ENCODE measurements around the gene MED13L. TPM values are rescaled to one million over a fixed set of nuclear protein-coding genes. Genes with fewer than 3 reads are reported as not detected.

The MED13L gene
- total and polyA plus RNA-seq, 4 donors, result 7.9 to 94.0 (median 37.7) TPM

GRCh38 chr12:116317986-116318575 is 40.6 kb upstream of the MED13L start:
- Histone ChIP-seq H3K36me3 (ENCODE audit: control insufficient read depth in 4 of 4, insufficient read depth in 3 of 4, low read depth in 1 of 4, low read length in 3 of 4) (no peaks in the 10 kb centered on the region), H3K27ac (ENCODE audit: low read depth in 1 of 2, low read length in 2 of 2) (no peak overlapping the region), H3K9me3 (ENCODE audit: control insufficient read depth in 4 of 4, low read length in 3 of 4) (no peaks in the 10 kb centered on the region), H3K9ac (ENCODE audit: low read depth in 1 of 2, low read length in 2 of 2) (no peak overlapping the region), H3K4me3 (ENCODE audit: low read depth in 1 of 3, low read length in 3 of 3) (no peak overlapping the region), H3K27me3 (ENCODE audit: control insufficient read depth in 4 of 4, insufficient read depth in 4 of 4, low read length in 3 of 4) (no peaks in the 10 kb centered on the region), H3K4me1 (ENCODE audit: control insufficient read depth in 4 of 4, insufficient read depth in 4 of 4, low read length in 3 of 4) (peaks cover 0 to 11% (median 7%) of the 10 kb centered on the region in 4 donors)
- WGBS, result 90% methylated on average over 23 of the region's 23 CpGs
- TF ChIP-seq EGR1 (IDR thresholded peaks at IDR 0.05; ENCODE audit: low read depth in 2 of 2) (no peak), RXRA (IDR thresholded peaks at IDR 0.05) (no peak), RAD21 (IDR thresholded peaks at IDR 0.05) (no peak), HNF4G (IDR thresholded peaks at IDR 0.05) (no peak), JUND (IDR thresholded peaks at IDR 0.05) (no peak), ZBTB33 (IDR thresholded peaks at IDR 0.05) (no peak), SP1 (IDR thresholded peaks at IDR 0.05) (no peak), FOXA1 (IDR thresholded peaks at IDR 0.05) (no peak), GABPA (IDR thresholded peaks at IDR 0.05 in 1 of 2, conservative IDR thresholded peaks at IDR 0.05 in 1 of 2) (no peak), NR2F2 (IDR thresholded peaks at IDR 0.05) (no peak), FOXA2 (IDR thresholded peaks at IDR 0.05) (no peak), REST (IDR thresholded peaks at IDR 0.05) (no peak), ATF3 (IDR thresholded peaks at IDR 0.05) (no peak), HNF4A (conservative IDR thresholded peaks at IDR 0.05) (no peak), MAX (IDR thresholded peaks at IDR 0.05) (no peak)
- no peak for DNase-seq (ENCODE audit: low spot score)

- Histone ChIP-seq H3K4me3 (ENCODE audit: low read depth in 1 of 3, low read length in 3 of 3) (no peak overlapping the region), H3K36me3 (ENCODE audit: control insufficient read depth in 4 of 4, insufficient read depth in 3 of 4, low read depth in 1 of 4, low read length in 3 of 4) (no peaks in the 10 kb centered on the region), H3K4me1 (ENCODE audit: control insufficient read depth in 4 of 4, insufficient read depth in 4 of 4, low read length in 3 of 4) (peaks cover 0 to 11% (median 7%) of the 10 kb centered on the region in 4 donors), H3K27me3 (ENCODE audit: control insufficient read depth in 4 of 4, insufficient read depth in 4 of 4, low read length in 3 of 4) (no peaks in the 10 kb centered on the region), H3K9me3 (ENCODE audit: control insufficient read depth in 4 of 4, low read length in 3 of 4) (no peaks in the 10 kb centered on the region), H3K9ac (ENCODE audit: low read depth in 1 of 2, low read length in 2 of 2) (no peak overlapping the region), H3K27ac (ENCODE audit: low read depth in 1 of 2, low read length in 2 of 2) (no peak overlapping the region)
- DNase-seq (ENCODE audit: low spot score), result no peak
- WGBS, result 96% methylated on average over 4 of the region's 4 CpGs
- no peak for TF ChIP-seq YY1 (IDR thresholded peaks at IDR 0.05)
- no peak for TF ChIP-seq HNF4G (IDR thresholded peaks at IDR 0.05)
- no peak for TF ChIP-seq JUND (IDR thresholded peaks at IDR 0.05)
- no peak for TF ChIP-seq SP1 (IDR thresholded peaks at IDR 0.05)
- TF ChIP-seq ATF3 (IDR thresholded peaks at IDR 0.05), result no peak
- no peak for TF ChIP-seq ZBTB33 (IDR thresholded peaks at IDR 0.05)
- TF ChIP-seq TAF1 (conservative IDR thresholded peaks at IDR 0.05), result no peak
- no peak for TF ChIP-seq RXRA (IDR thresholded peaks at IDR 0.05)
- no peak for TF ChIP-seq HNF4A (conservative IDR thresholded peaks at IDR 0.05)
- no peak for TF ChIP-seq MAX (IDR thresholded peaks at IDR 0.05)
- no peak for TF ChIP-seq EGR1 (IDR thresholded peaks at IDR 0.05; ENCODE audit: low read depth in 2 of 2)
- no peak for TF ChIP-seq NR2F2 (IDR thresholded peaks at IDR 0.05)
- TF ChIP-seq RAD21 (IDR thresholded peaks at IDR 0.05), result no peak
- TF ChIP-seq REST (IDR thresholded peaks at IDR 0.05), result no peak
- TF ChIP-seq GABPA (IDR thresholded peaks at IDR 0.05 in 1 of 2, conservative IDR thresholded peaks at IDR 0.05 in 1 of 2), result no peak
- TF ChIP-seq FOXA2 (IDR thresholded peaks at IDR 0.05), result no peak
- TF ChIP-seq FOXA1 (IDR thresholded peaks at IDR 0.05), result no peak
Measured at GRCh38 chr12:116317139-116317538, 39.6 kb upstream of the MED13L start.
